H1 (cell line): ENCODE results near the gene BHLHE23. TPM values are rescaled to one million over a fixed set of nuclear protein-coding genes. Genes with fewer than 3 reads are reported as not detected.
A peak's percentile ranks its signal among the peaks of the same experiment; 100 is the strongest.

Source experiments
- CTCF ChIA-PET: fragments of 300-600 bp; sonication (Branson Sonifier 250); formaldehyde crosslinking; loops from one replicate; lab custom pipeline; 2021; ENCODE audit not compliant: partially characterized antibody; lab: Charles Lee
- POLR2A ChIA-PET: fragments of 300-600 bp; sonication (Branson Sonifier 250); formaldehyde crosslinking; loops from one replicate; lab custom pipeline; 2021; ENCODE audit warnings: inconsistent platforms; ENCODE audit not compliant: partially characterized antibody; lab: Charles Lee
- DNase-seq, 2 experiments: peaks; one replicate each; pipeline versions ENCODE4 v3.0.0 to v3.0.0-alpha.2; 2010 to 2022; ENCODE audit warnings: low spot score in 2 of 2, low read depth in 1 of 2, mixed read lengths in 1 of 2
- FAIRE-seq: peaks from 2 replicates; lab custom pipeline; 2011; peaks lifted over from hg19 to GRCh38; lab: Jason Lieb, UNC
- H2AFZ ChIP-seq: 2 replicates; pipeline ENCODE4 v1.8.1; 2012; ENCODE audit warnings: low read length, inconsistent platforms
- H2AK5ac ChIP-seq: 2 replicates; pipeline ENCODE4 v1.6.1; 2013; ENCODE audit warnings: low read depth, low read length
- H2BK120ac ChIP-seq: replicated peaks from 2 replicates; pipeline ENCODE3; 2013; ENCODE audit warnings: low read depth, low read length, inconsistent platforms
- H2BK12ac ChIP-seq: 2 replicates; pipeline ENCODE4 v1.6.1; 2013; ENCODE audit warnings: low read depth, low read length
- H2BK15ac ChIP-seq: 2 replicates; pipeline ENCODE4 v1.6.1; 2013; ENCODE audit warnings: low read length
- H2BK20ac ChIP-seq: 2 replicates; pipeline ENCODE4 v1.6.1; 2013; ENCODE audit warnings: low read length
- H2BK5ac ChIP-seq: 2 replicates; pipeline ENCODE4 v1.6.1; 2013; ENCODE audit warnings: low read depth, low read length
- H3K14ac ChIP-seq: 2 replicates; pipeline ENCODE4 v1.6.1; 2013; ENCODE audit warnings: inconsistent platforms; ENCODE audit not compliant: insufficient read length
- H3K18ac ChIP-seq: 2 replicates; pipeline ENCODE4 v1.6.1; 2013; ENCODE audit warnings: low read length; ENCODE audit errors: extremely low read depth
- H3K23ac ChIP-seq: 2 replicates; pipeline ENCODE4 v1.6.1; 2013; ENCODE audit warnings: inconsistent platforms; ENCODE audit not compliant: insufficient read length
- H3K23me2 ChIP-seq: 2 replicates; pipeline ENCODE4 v1.6.1; 2013; ENCODE audit warnings: low read depth, low read length
- H3K27ac ChIP-seq: 2 replicates; pipeline ENCODE4 v1.6.1; 2011; ENCODE audit warnings: low read depth, low read length, inconsistent platforms
- H3K27me3 ChIP-seq, 4 experiments: replicated peaks in 1 of 4; 1 replicate in 1 of 4; 2 replicates in 3 of 4; pipeline versions ENCODE4 v1.6.1 to v1.8.1; 2011 to 2013; ENCODE audit warnings: low read length in 3 of 4, mild to moderate bottlenecking in 3 of 4, inconsistent platforms in 2 of 4, mixed read lengths in 2 of 4, moderate library complexity in 1 of 4; ENCODE audit not compliant: control insufficient read depth in 3 of 4, insufficient read depth in 3 of 4; ENCODE audit errors: extremely low read depth in 1 of 4
- H3K36me3 ChIP-seq, 4 experiments: 2 replicates each; pipeline versions ENCODE4 v1.6.1 to v1.8.1; 2011 to 2013; ENCODE audit warnings: mild to moderate bottlenecking in 4 of 4, low read length in 3 of 4, moderate library complexity in 2 of 4, control low read depth in 1 of 4, inconsistent platforms in 1 of 4; ENCODE audit not compliant: insufficient read depth in 4 of 4, control insufficient read depth in 2 of 4
- H3K4ac ChIP-seq: replicated peaks from 2 replicates; pipeline ENCODE3; 2013; ENCODE audit warnings: low read length, low read depth, mixed read lengths, inconsistent platforms; ENCODE audit not compliant: insufficient read length
- H3K4me1 ChIP-seq, 4 experiments: replicated peaks in 1 of 4; 1 replicate in 1 of 4; 2 replicates in 3 of 4; pipeline versions ENCODE4 v1.6.1 to v1.8.1; 2011 to 2013; ENCODE audit warnings: low read length in 3 of 4, inconsistent platforms in 2 of 4, mixed read lengths in 1 of 4; ENCODE audit not compliant: insufficient read depth in 4 of 4, control insufficient read depth in 3 of 4
- H3K4me2 ChIP-seq, 2 experiments: 2 replicates each; pipeline versions ENCODE4 v1.6.1 to v1.8.1; 2011 to 2013; ENCODE audit warnings: low read depth in 2 of 2, low read length in 2 of 2, control low read depth in 1 of 2, inconsistent platforms in 1 of 2, mild to moderate bottlenecking in 1 of 2; ENCODE audit not compliant: insufficient read depth in 1 of 2
- H3K4me3 ChIP-seq, 4 experiments: fragments of 200-600, 300-600 bp in 1 of 4; sonication (generic), shearing (Covaris generic), sonication (Bioruptor Twin) in 1 of 4; 2 replicates each; pipeline versions ENCODE4 v1.5.1 to v1.8.1; 2011 to 2016; ENCODE audit warnings: low read length in 4 of 4, low read depth in 3 of 4, control low read depth in 2 of 4, inconsistent platforms in 2 of 4, mild to moderate bottlenecking in 2 of 4, mixed read lengths in 1 of 4, moderate library complexity in 1 of 4; ENCODE audit not compliant: insufficient read depth in 2 of 4; ENCODE audit errors: extremely low read depth in 1 of 4
- H3K56ac ChIP-seq: replicated peaks from 2 replicates; pipeline ENCODE3; 2013; ENCODE audit warnings: low read depth, mild to moderate bottlenecking, mixed read lengths, low read length, inconsistent platforms; ENCODE audit not compliant: insufficient read length
- H3K79me1 ChIP-seq: 2 replicates; pipeline ENCODE4 v1.6.1; 2013; ENCODE audit warnings: low read depth, low read length, control low read depth
- H3K79me2 ChIP-seq, 2 experiments: 2 replicates each; pipeline versions ENCODE4 v1.6.1 to v1.8.1; 2012 to 2013; ENCODE audit warnings: low read length in 2 of 2, mild to moderate bottlenecking in 2 of 2, inconsistent platforms in 1 of 2; ENCODE audit not compliant: insufficient read depth in 2 of 2, control insufficient read depth in 1 of 2
- H3K9ac ChIP-seq, 4 experiments: replicated peaks in 1 of 4; 1 replicate in 1 of 4; 2 replicates in 3 of 4; pipeline versions ENCODE4 v1.6.1 to v1.8.1; 2011 to 2013; ENCODE audit warnings: low read depth in 3 of 4, low read length in 3 of 4, control low read depth in 2 of 4, mild to moderate bottlenecking in 2 of 4, moderate library complexity in 2 of 4, inconsistent platforms in 1 of 4; ENCODE audit errors: extremely low read depth in 1 of 4
- H3K9me3 ChIP-seq, 2 experiments: 2 replicates each; pipeline versions ENCODE4 v1.6.1 to v1.8.1; 2012 to 2013; ENCODE audit warnings: mild to moderate bottlenecking in 2 of 2, moderate library complexity in 2 of 2, control low read depth in 1 of 2, inconsistent platforms in 1 of 2, low read depth in 1 of 2, low read length in 1 of 2, mixed read lengths in 1 of 2; ENCODE audit not compliant: insufficient read depth in 2 of 2
- H4K20me1 ChIP-seq, 2 experiments: replicated peaks in 1 of 2; 2 replicates each; pipeline versions ENCODE3 to v1.8.1; 2011 to 2013; ENCODE audit warnings: inconsistent platforms in 2 of 2, low read length in 2 of 2, mild to moderate bottlenecking in 1 of 2; ENCODE audit not compliant: insufficient read depth in 2 of 2, control insufficient read depth in 1 of 2
- H4K5ac ChIP-seq: 2 replicates; pipeline ENCODE4 v1.6.1; 2013; ENCODE audit warnings: low read length, low read depth, mixed read lengths, inconsistent platforms; ENCODE audit not compliant: insufficient read length
- H4K8ac ChIP-seq: 2 replicates; pipeline ENCODE4 v1.8.0; 2013; ENCODE audit warnings: mild to moderate bottlenecking, moderate library complexity, low read length, inconsistent platforms; ENCODE audit not compliant: insufficient read depth; ENCODE audit errors: extremely low read depth
- H4K91ac ChIP-seq: replicated peaks from 2 replicates; pipeline ENCODE3; 2013; ENCODE audit warnings: low read length, mixed read lengths, inconsistent platforms; ENCODE audit not compliant: insufficient read length
- SUZ12 ChIP-seq: fragments of 200-600 bp; sonication (generic); IDR thresholded peaks from 2 replicates; pipeline ENCODE4 v1.6.1; 2012; ENCODE audit warnings: mild to moderate bottlenecking, inconsistent platforms, low read length, moderate library complexity, mixed read lengths
- WGBS, 2 experiments: shearing (Covaris generic) in 1 of 2; methylation state at CpG; one replicate each; pipeline versions ENCODE4 v1.1.6 to v1.1.7; 2013 to 2015; ENCODE audit warnings: low lambda C conversion rate in 2 of 2, mixed read lengths in 2 of 2, inconsistent platforms in 1 of 2, low coverage in 1 of 2, missing lambda C conversion rate in 1 of 2; ENCODE audit not compliant: insufficient replicate concordance in 2 of 2, insufficient coverage in 1 of 2, insufficient read length in 1 of 2; ENCODE audit errors: extremely low coverage in 1 of 2, missing lambda C conversion rate in 1 of 2; 5-methylcytosine and 5-hydroxymethylcytosine counted together
- polyA plus RNA-seq, 7 experiments: library from polyadenylated mRNA; depleted of rRNA in 3 of 7; stranded (reverse) in 5 of 7; unstranded in 2 of 7; fragments of >200 nt in 5 of 7; fragments of 200-250 nt in 2 of 7; gene quantifications; 1 replicate in 5 of 7; 2 replicates in 1 of 7; 4 replicates in 1 of 7; pipeline versions ENCODE4 v1.2.1 to v1.2.3, GENCODE V29; 2011 to 2013; ENCODE audit warnings: missing spikeins in 2 of 7, mixed read lengths in 2 of 7
- total RNA-seq: library from RNA; stranded (reverse); fragmentation: NEBNext Ultra II Directional; extraction: Animal tissue kit (Norgen Biotek cat#: 25700); gene quantifications from 2 replicates; pipeline ENCODE4 v1.2.1, GENCODE V29; 2021

BHLHE23 gene
- total and polyA plus RNA-seq, 2 of the 8 experiments (the other 6 are each of a cell fraction or from before 2014, with no cell fraction given): 0.47 TPM; not detected in 1

GRCh38 chr20:62959101-62959971 lies 47.4 kb downstream of the BHLHE23 start:
- Histone ChIP-seq H2BK120ac (no peak overlapping the region), H4K20me1 (peaks cover 2 to 16% of the 10 kb centered on the region in 2 experiments), H2BK20ac (no peak overlapping the region), H3K4me1 (peaks cover 0 to 10% (median 4%) of the 10 kb centered on the region in 4 experiments; a peak in 6 of 7 replicates), H4K91ac (no peak overlapping the region), H4K5ac (no peak overlapping the region), H3K79me2 (peaks cover 0 to 9% of the 10 kb centered on the region in 2 experiments; a peak in 1 of 4 replicates), H3K4me2 (no peak overlapping the region), H2BK5ac (no peak overlapping the region; the same call in 1 of the 2 replicates), H3K79me1 (peaks cover 3% of the 10 kb centered on the region; the same call in 1 of the 2 replicates), H3K27ac (no peak overlapping the region), H3K18ac (no peak overlapping the region), H2BK15ac (no peak overlapping the region), H3K4ac (no peak overlapping the region), H3K56ac (no peak overlapping the region), H3K23ac (no peak overlapping the region), H3K14ac (no peak overlapping the region), H3K23me2 (no peaks in the 10 kb centered on the region), H3K27me3 (no peaks in the 10 kb centered on the region), H3K9me3 (no peaks in the 10 kb centered on the region), H3K9ac (no peak overlapping the region; a peak in 1 of 7 replicates), H2AK5ac (no peak overlapping the region), H2AFZ (no peak overlapping the region), H3K36me3 (peaks cover 3 to 13% (median 5%) of the 10 kb centered on the region in 4 experiments; a peak in 5 of 8 replicates), H3K4me3 (no peak overlapping the region), H2BK12ac (no peak overlapping the region), H4K8ac (peak overlapping the region; percentile 42; the same call in 1 of the 2 replicates)
- DNase-seq: no peak
- 85% methylated on average over 33 of the region's 43 CpGs; no CpG with 5 or more reads in 1 of the 2 experiments for WGBS, 2 experiments
- no peak for TF ChIP-seq SUZ12
- no peak for FAIRE-seq
- CTCF ChIA-PET: interaction anchor here (0.8 to 1.9 kb wide), 8 partner anchors 9 to 221 kb away, joined by 3 to 9 read pairs (median 4); no protein-coding TSS in a partner anchor
- POLR2A ChIA-PET: interaction anchor here (0.9 to 1.3 kb wide), 3 partner anchors 11 to 72 kb away, joined by 3 to 7 read pairs (median 3); no protein-coding TSS in a partner anchor
